ENCODE results near the gene EXOC6B.
A peak's percentile ranks its signal among the peaks of the same experiment; 100 is the strongest.
"Not testable (repeated sequence)": the region's sequence is repeated elsewhere in the genome, so short reads cannot be mapped to it uniquely, and the experiment has no call there.

Gene EXOC6B

DNA sequence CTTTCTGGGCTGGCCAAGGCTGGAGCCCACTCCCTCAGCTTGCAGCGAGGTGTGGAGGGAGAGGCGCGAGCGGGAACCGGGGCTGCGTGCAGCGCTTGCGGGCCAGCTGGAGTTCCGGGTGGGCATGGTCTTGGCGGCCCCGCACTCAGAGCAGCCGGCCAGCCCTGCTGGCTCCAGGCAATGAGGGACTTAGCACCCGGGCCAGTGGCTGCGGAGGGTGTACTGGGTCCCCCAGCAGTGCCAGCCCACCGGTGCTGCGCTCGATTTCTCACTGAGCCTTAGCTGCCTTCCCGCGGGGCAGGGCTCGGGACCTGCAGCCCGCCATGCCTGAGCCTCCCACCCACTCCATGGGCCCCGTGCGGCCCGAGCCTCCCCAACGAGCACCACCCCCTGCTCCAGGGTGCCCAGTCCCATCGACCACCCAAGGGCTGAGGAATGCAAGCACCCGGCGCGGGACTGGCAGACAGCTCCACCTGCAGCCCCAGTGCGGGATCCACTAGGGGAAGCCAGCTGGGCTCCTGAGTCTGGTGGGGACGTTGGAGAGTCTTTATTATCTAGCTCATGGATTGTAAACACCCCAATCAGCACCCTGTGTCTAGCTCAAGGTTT lies 404.0 kb downstream of the EXOC6B start:
- not testable (repeated sequence) for H3K4me3 ChIP-seq (ENCODE audit: low read depth, low read length); DNase-seq (ENCODE audit: low read depth)

DNA sequence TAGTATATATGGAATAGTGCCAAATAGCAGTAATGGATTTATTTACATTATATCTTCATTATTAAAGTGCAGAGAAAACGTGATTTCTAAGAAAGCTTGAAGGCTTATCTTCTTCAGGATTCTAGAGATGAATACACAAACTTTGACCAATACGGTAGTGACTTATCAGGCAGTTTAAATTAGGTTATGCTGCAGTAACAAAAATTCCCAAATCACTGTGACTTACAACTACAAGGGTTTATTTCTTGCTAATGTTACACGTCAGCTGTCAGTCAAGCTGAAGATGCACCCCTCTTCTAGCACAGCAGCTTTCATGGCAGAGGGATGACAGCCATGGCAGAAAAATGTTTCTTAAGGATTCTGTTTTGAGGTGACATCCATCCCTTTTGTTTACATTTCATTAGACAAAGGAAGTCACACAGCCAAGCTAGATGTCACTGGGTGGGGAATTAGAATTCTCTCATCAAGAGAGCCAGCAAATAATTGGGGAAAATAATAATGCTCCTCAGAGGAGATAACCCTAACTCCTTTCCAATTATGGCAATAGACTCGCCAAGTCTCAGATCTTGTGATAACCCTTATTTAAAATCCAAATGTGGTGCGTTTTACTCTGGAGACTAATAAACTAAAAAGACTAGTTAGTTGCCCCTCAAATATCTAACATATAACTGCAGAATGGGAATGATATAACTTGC lies 409.9 kb downstream of the EXOC6B start:
- no peak for DNase-seq (ENCODE audit: low read depth)
- H3K4me3 ChIP-seq (ENCODE audit: low read depth, low read length) = no peak overlapping the region

GRCh38 chr2:72415241-72415661 lies 410.6 kb downstream of the EXOC6B start:
- DNase-seq (ENCODE audit: low read depth) = no peak
- no peak overlapping the region for H3K4me3 ChIP-seq (ENCODE audit: low read depth, low read length)

GRCh38 chr2:72414137-72414760 lies 411.6 kb downstream of the EXOC6B start:
- H3K4me3 ChIP-seq (ENCODE audit: low read depth, low read length) = no peak overlapping the region
- DNase-seq (ENCODE audit: low read depth) = no peak

DNA sequence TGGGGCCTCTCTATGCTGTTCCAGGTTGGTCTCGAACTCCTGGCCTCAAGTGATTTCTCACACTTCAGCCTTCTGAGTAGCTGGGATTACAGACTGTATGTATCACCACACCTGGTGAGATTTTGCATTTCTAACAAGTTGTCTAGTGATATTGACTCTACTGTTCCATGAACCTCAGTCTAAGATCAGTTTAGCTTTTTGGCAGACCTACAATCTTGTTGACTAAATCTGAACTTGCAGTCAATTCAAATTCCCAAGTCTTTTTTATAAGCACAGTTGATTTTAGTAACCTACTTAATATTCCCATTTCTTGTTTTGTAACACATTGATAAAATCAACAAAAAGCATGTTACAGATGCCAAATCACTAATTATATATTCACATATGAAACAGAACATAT lies 412.1 kb downstream of the EXOC6B start:
- no peak for DNase-seq (ENCODE audit: low read depth)
- no peak overlapping the region for H3K4me3 ChIP-seq (ENCODE audit: low read depth, low read length)

DNA sequence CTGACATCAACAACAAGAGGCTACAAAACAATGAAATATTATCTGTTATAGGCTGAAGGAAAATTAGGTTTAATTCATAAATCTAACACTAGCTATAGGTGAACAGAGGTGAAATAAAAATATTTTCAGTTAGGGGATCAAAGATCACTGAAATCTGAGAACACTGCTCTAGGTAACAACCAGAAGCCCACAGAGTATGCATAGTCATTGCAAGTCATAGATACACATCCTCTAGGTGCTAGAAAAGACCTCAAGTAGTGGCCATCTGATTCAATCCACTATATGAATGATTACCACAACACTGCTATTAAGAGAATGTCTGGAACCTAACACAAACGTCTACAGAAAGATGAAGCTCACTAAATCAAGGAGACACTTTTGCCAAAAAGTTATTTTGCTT lies 413.6 kb downstream of the EXOC6B start:
- DNase-seq (ENCODE audit: low read depth) = no peak
- H3K4me3 ChIP-seq (ENCODE audit: low read depth, low read length) = no peak overlapping the region

DNA sequence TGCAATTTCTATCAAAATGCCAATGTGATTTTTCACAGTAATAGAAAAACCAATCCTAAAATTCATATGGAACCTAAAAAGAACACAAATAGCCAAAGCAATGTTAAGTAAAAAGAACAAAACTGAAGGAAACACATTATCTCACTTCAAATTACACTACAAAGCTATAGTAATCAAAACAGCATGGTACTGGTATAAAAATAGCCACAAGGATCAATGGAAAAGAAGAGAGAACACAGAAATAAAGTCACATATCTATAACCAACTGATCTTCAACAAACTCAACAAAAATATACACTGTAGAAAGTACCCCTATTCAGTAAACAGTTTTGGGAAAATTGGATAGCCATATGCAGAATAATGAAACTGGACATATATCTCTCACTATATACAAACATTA lies 426.0 kb downstream of the EXOC6B start:
- H3K4me3 ChIP-seq (ENCODE audit: low read depth, low read length) = no peak overlapping the region
- DNase-seq (ENCODE audit: low read depth) = no peak

GRCh38 chr2:72395096-72395495 lies 430.7 kb downstream of the EXOC6B start:
- DNase-seq (ENCODE audit: low read depth) = no peak
- no peak overlapping the region for H3K4me3 ChIP-seq (ENCODE audit: low read depth, low read length)

DNA sequence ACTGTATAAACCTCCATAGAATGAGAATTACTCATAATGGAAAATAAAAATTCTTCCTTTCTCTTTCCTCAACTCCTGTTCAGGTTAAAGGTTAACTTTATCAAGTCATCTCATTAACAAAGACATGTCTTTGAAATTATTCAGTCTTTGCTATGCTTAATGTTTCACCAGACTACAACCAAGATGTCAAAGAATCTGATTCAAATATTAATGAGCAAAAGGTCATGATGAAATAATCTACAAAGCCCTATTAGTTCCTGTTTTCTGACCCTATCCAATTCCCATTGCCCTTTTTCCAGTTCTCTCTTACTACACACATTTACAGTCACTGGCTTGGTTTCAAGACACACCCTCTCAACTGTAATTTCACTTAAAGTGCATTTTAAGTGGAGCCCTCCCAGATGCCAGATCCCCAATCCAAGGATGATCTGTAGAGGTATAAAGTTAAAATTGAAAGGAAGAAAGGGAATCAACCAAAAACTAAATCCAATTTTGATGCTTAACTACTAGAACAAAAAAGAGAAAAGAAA lies 431.2 kb downstream of the EXOC6B start:
- no peak for DNase-seq (ENCODE audit: low read depth)
- no peak overlapping the region for H3K4me3 ChIP-seq (ENCODE audit: low read depth, low read length)

GRCh38 chr2:72389447-72389846 lies 436.4 kb downstream of the EXOC6B start:
- H3K4me3 ChIP-seq (ENCODE audit: low read depth, low read length) = no peak overlapping the region
- DNase-seq (ENCODE audit: low read depth) = no peak

- no peak overlapping the region for H3K4me3 ChIP-seq (ENCODE audit: low read depth, low read length)
- DNase-seq (ENCODE audit: low read depth) = no peak
Observed at GRCh38 chr2:72388263-72388662, 437.6 kb downstream of the EXOC6B start.

GRCh38 chr2:72386288-72386687 lies 439.5 kb downstream of the EXOC6B start:
- H3K4me3 ChIP-seq (ENCODE audit: low read depth, low read length) = no peak overlapping the region
- no peak for DNase-seq (ENCODE audit: low read depth)

GRCh38 chr2:72378753-72379348 lies 447.0 kb downstream of the EXOC6B start:
- DNase-seq (ENCODE audit: low read depth) = no peak

GRCh38 chr2:72367530-72368225 lies 458.2 kb downstream of the EXOC6B start:
- peak; percentile 89 for DNase-seq (ENCODE audit: low read depth)
- H3K4me3 ChIP-seq (ENCODE audit: low read depth, low read length) = no peak overlapping the region

More at GRCh38 chr2:72378753-72379348, 447.0 kb downstream of the EXOC6B start:
- no peak overlapping the region for H3K4me3 ChIP-seq (ENCODE audit: low read depth, low read length)

- no peak for DNase-seq (ENCODE audit: low read depth)
- H3K4me3 ChIP-seq (ENCODE audit: low read depth, low read length) = no peak overlapping the region
Observed at GRCh38 chr2:72363406-72363805, 462.4 kb downstream of the EXOC6B start.

DNA sequence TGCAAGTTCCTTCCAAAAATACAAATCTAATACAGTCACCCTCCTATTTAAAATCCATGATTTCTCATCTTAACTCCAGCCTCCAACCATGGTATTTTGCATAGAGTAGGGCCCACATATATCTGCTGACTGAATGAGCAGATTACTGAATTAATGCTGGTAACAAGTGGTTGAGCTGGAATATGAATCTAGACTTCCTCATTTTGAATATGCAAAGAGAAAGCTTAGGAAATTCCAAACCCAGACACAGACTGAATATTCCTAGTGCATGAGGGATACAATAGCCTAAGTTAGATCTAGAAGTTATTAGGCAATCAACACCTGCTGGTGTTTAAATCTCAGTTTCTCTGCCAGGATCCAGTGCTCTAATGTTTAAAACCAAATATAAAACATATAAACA lies 463.1 kb downstream of the EXOC6B start:
- DNase-seq (ENCODE audit: low read depth) = no peak
- no peak overlapping the region for H3K4me3 ChIP-seq (ENCODE audit: low read depth, low read length)

GRCh38 chr2:72361521-72361920 lies 464.3 kb downstream of the EXOC6B start:
- H3K4me3 ChIP-seq (ENCODE audit: low read depth, low read length) = no peak overlapping the region
- DNase-seq (ENCODE audit: low read depth) = no peak

DNA sequence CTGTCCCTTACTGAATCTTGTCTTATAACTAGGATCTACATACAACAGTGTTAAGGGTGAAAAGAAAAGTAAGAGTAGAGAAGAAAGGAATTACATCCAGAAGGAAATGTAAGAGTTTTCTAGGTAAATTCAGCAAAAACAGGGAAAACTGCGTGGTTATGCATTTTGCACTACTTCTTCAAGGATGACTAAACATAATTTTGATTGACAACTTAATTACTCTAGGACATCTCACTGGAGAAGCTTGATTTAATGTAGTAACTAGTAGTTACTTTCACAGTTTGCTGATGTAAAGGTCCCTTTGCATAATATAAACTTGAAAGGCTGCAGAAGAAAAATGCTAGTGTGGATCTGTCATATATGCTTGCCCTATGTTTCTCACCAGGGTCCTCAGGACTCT lies 464.8 kb downstream of the EXOC6B start:
- H3K4me3 ChIP-seq (ENCODE audit: low read depth, low read length) = no peak overlapping the region
- no peak for DNase-seq (ENCODE audit: low read depth)

DNA sequence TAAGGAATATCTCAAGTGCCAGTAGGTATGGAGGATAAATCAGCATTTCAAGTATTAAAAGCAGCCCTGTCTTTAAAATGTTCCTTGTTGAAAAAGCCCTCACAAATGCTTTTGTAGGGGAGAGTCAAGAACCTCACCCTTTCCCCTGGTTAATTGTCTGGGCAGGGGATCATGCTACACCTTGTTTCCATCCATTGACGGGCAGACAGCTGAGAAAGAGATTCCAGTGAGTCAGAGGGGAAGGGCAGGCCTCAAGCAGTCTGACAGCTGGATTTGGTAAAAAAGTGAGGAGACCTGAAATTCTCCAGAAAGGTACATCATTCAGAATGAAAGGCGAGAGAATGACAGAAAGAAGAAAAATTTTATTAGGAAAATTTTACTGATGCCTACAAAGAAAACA lies 475.0 kb downstream of the EXOC6B start:
- no peak for DNase-seq (ENCODE audit: low read depth)
- no peak overlapping the region for H3K4me3 ChIP-seq (ENCODE audit: low read depth, low read length)

DNA sequence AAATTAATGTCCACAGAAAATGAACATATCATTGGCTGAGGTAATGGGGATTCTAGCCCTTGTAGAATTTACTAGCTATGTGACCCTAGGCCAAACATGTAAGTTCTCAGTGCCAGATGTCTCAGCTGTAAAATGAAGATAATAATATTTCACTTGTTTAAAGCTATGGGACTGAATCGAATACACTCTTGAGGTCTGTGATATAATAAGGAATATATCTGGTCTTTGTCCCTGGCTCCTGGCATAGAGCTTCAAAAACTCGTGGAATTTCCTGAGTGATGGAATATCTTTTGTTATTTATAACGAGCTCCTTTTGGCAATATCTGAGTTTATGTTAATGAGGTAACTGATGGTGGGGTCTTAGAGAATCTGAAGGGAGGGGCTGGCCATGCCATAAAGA lies 476.8 kb downstream of the EXOC6B start:
- no peak overlapping the region for H3K4me3 ChIP-seq (ENCODE audit: low read depth, low read length)

More for the DNA sequence above, 476.8 kb downstream of the EXOC6B start:
- no peak for DNase-seq (ENCODE audit: low read depth)

Measured in skeletal muscle cell (primary cell).